Uterus (tissue), 2 donors: ENCODE results near the gene NTRK2.

Source experiments
- POLR2A ChIP-seq, 2 donors: fragments of 450-650 bp; IDR thresholded peaks; one replicate each; pipeline ENCODE4 v1.6.1; 2016; ENCODE audit warnings: antibody characterized with exemption in 2 of 2, mild to moderate bottlenecking in 1 of 2, moderate library complexity in 1 of 2
- TF ChIP-seq, protein P1 (sequence below), 4 experiments: fragments of 200-600 bp in 2 of 4; fragments of 450-650 bp in 2 of 4; sonication (generic) in 2 of 4; IDR thresholded peaks; one replicate each; pipeline ENCODE4 v1.5.1; 2016 to 2019; ENCODE audit warnings: antibody characterized with exemption in 4 of 4, mild to moderate bottlenecking in 2 of 4, moderate library complexity in 1 of 4

- TF ChIP-seq, protein P1, sequence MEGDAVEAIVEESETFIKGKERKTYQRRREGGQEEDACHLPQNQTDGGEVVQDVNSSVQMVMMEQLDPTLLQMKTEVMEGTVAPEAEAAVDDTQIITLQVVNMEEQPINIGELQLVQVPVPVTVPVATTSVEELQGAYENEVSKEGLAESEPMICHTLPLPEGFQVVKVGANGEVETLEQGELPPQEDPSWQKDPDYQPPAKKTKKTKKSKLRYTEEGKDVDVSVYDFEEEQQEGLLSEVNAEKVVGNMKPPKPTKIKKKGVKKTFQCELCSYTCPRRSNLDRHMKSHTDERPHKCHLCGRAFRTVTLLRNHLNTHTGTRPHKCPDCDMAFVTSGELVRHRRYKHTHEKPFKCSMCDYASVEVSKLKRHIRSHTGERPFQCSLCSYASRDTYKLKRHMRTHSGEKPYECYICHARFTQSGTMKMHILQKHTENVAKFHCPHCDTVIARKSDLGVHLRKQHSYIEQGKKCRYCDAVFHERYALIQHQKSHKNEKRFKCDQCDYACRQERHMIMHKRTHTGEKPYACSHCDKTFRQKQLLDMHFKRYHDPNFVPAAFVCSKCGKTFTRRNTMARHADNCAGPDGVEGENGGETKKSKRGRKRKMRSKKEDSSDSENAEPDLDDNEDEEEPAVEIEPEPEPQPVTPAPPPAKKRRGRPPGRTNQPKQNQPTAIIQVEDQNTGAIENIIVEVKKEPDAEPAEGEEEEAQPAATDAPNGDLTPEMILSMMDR (IDR thresholded peaks at IDR 0.05), result no peak
- no peak for TF ChIP-seq POLR2A (IDR thresholded peaks at IDR 0.05)
These were observed 74.7 kb downstream of the NTRK2 start for GRCh38 chr9:84744195-84744594.
